ENCODE measurements around the gene IL6ST. TPM values are rescaled to one million over a fixed set of nuclear protein-coding genes. Genes with fewer than 3 reads are reported as not detected.

Gene IL6ST
- total and polyA plus RNA-seq, 2 experiments from 2014 or later = 197 to 242 TPM

GRCh38 chr5:55896238-55896637 lies 98.5 kb downstream of the IL6ST start:
- Histone ChIP-seq H3K4me1 (ENCODE audit: insufficient read depth) (peaks cover 30% of the 10 kb centered on the region), H4K20me1 (ENCODE audit: insufficient read depth) (no peaks in the 10 kb centered on the region), H3K4me3 (no peak overlapping the region), H3K27ac (no peak overlapping the region), H3K27me3 (replicated peaks; ENCODE audit: insufficient read depth) (no peaks in the 10 kb centered on the region), H3K4me2 (ENCODE audit: unreplicated experiment) (no peak overlapping the region), H2AFZ (no peak overlapping the region), H3F3A (ENCODE audit: insufficient read depth) (peaks cover 41% of the 10 kb centered on the region), H3K9ac (no peak overlapping the region), H3K79me2 (ENCODE audit: insufficient read depth) (no peaks in the 10 kb centered on the region), H3K9me3 (ENCODE audit: low read depth) (no peaks in the 10 kb centered on the region), H3K36me3 (ENCODE audit: low read depth) (no peaks in the 10 kb centered on the region), H3K9me2 (ENCODE audit: insufficient read depth) (no peaks in the 10 kb centered on the region)
- WGBS, 2 experiments (ENCODE audit: low coverage in 1 of 2, low lambda C conversion rate in 2 of 2, missing lambda C conversion rate in 2 of 2) = 98 to 100% methylated on average over 1 to 2 of the region's 2 CpGs
- in situ Hi-C loops (cut with MboI) = no loop called here
- DNase-seq = no peak
- TF ChIP-seq EZH2 (IDR thresholded peaks at IDR 0.05; ENCODE audit: insufficient read depth, poor library complexity, severe bottlenecking) (no peak), EZH2phosphoT487 (IDR thresholded peaks at IDR 0.05; ENCODE audit: insufficient read depth, low read depth) (no peak)

- in situ Hi-C loops (cut with MboI) = no loop called here
- H3K9ac ChIP-seq = no peak overlapping the region
- H3K36me3 ChIP-seq (ENCODE audit: low read depth) = no peaks in the 10 kb centered on the region
- WGBS, 2 experiments (ENCODE audit: low coverage in 1 of 2, low lambda C conversion rate in 2 of 2, missing lambda C conversion rate in 2 of 2) = 97 to 100% methylated on average over 3 of the region's 3 CpGs
- no peak overlapping the region for H3K27ac ChIP-seq
- no peak for DNase-seq
- no peaks in the 10 kb centered on the region for H4K20me1 ChIP-seq (ENCODE audit: insufficient read depth)
- H3K4me3 ChIP-seq = no peak overlapping the region
- H3K27me3 ChIP-seq (replicated peaks; ENCODE audit: insufficient read depth) = no peaks in the 10 kb centered on the region
- peaks cover 37% of the 10 kb centered on the region for H3F3A ChIP-seq (ENCODE audit: insufficient read depth)
- H3K79me2 ChIP-seq (ENCODE audit: insufficient read depth) = no peaks in the 10 kb centered on the region
- no peak overlapping the region for H2AFZ ChIP-seq
- H3K4me1 ChIP-seq (ENCODE audit: insufficient read depth) = peaks cover 27% of the 10 kb centered on the region
- no peak for TF ChIP-seq EZH2 (IDR thresholded peaks at IDR 0.05; ENCODE audit: insufficient read depth, poor library complexity, severe bottlenecking)
- no peak for TF ChIP-seq EZH2phosphoT487 (IDR thresholded peaks at IDR 0.05; ENCODE audit: insufficient read depth, low read depth)
- H3K4me2 ChIP-seq (ENCODE audit: unreplicated experiment) = no peak overlapping the region
- no peaks in the 10 kb centered on the region for H3K9me3 ChIP-seq (ENCODE audit: low read depth)
- H3K9me2 ChIP-seq (ENCODE audit: insufficient read depth) = no peaks in the 10 kb centered on the region
Measured at GRCh38 chr5:55895346-55895745, 99.4 kb downstream of the IL6ST start.

- Histone ChIP-seq H3K9ac (no peak overlapping the region), H3K27me3 (replicated peaks; ENCODE audit: insufficient read depth) (no peaks in the 10 kb centered on the region), H3K4me2 (ENCODE audit: unreplicated experiment) (no peak overlapping the region), H3K79me2 (ENCODE audit: insufficient read depth) (no peaks in the 10 kb centered on the region), H3K27ac (no peak overlapping the region), H3K9me2 (ENCODE audit: insufficient read depth) (no peaks in the 10 kb centered on the region), H4K20me1 (ENCODE audit: insufficient read depth) (no peaks in the 10 kb centered on the region), H3K4me3 (no peak overlapping the region), H2AFZ (no peak overlapping the region), H3K36me3 (ENCODE audit: low read depth) (no peaks in the 10 kb centered on the region), H3K9me3 (ENCODE audit: low read depth) (no peaks in the 10 kb centered on the region), H3F3A (ENCODE audit: insufficient read depth) (peaks cover 25% of the 10 kb centered on the region), H3K4me1 (ENCODE audit: insufficient read depth) (peaks cover 15% of the 10 kb centered on the region)
- TF ChIP-seq EZH2 (IDR thresholded peaks at IDR 0.05; ENCODE audit: insufficient read depth, poor library complexity, severe bottlenecking) (no peak), EZH2phosphoT487 (IDR thresholded peaks at IDR 0.05; ENCODE audit: insufficient read depth, low read depth) (no peak)
- no peak for DNase-seq
- 33 to 36% methylated on average over 3 of the region's 3 CpGs for WGBS, 2 experiments (ENCODE audit: low coverage in 1 of 2, low lambda C conversion rate in 2 of 2, missing lambda C conversion rate in 2 of 2)
- in situ Hi-C loops (cut with MboI) = no loop called here
Measured at GRCh38 chr5:55894135-55894534, 100.6 kb downstream of the IL6ST start.

- peaks cover 5% of the 10 kb centered on the region for H3K4me1 ChIP-seq (ENCODE audit: insufficient read depth)
- in situ Hi-C loops (cut with MboI) = no loop called here
Measured at GRCh38 chr5:55892479-55892878, 102.3 kb downstream of the IL6ST start.

GRCh38 chr5:55888205-55888604 lies 106.6 kb downstream of the IL6ST start:
- Histone ChIP-seq H3K4me2 (ENCODE audit: unreplicated experiment) (no peak overlapping the region), H4K20me1 (ENCODE audit: insufficient read depth) (no peaks in the 10 kb centered on the region), H3K79me2 (ENCODE audit: insufficient read depth) (no peaks in the 10 kb centered on the region), H3K9me2 (ENCODE audit: insufficient read depth) (no peaks in the 10 kb centered on the region), H3K4me3 (no peak overlapping the region), H3K36me3 (ENCODE audit: low read depth) (no peaks in the 10 kb centered on the region), H3K9ac (no peak overlapping the region), H2AFZ (no peak overlapping the region), H3K9me3 (ENCODE audit: low read depth) (no peaks in the 10 kb centered on the region), H3F3A (ENCODE audit: insufficient read depth) (no peaks in the 10 kb centered on the region), H3K4me1 (ENCODE audit: insufficient read depth) (no peaks in the 10 kb centered on the region), H3K27ac (no peak overlapping the region), H3K27me3 (replicated peaks; ENCODE audit: insufficient read depth) (no peaks in the 10 kb centered on the region)
- TF ChIP-seq EZH2 (IDR thresholded peaks at IDR 0.05; ENCODE audit: insufficient read depth, poor library complexity, severe bottlenecking) (no peak), EZH2phosphoT487 (IDR thresholded peaks at IDR 0.05; ENCODE audit: insufficient read depth, low read depth) (no peak)
- in situ Hi-C loops (cut with MboI) = no loop called here
- DNase-seq = no peak
- 92 to 95% methylated on average over 5 of the region's 5 CpGs for WGBS, 2 experiments (ENCODE audit: low coverage in 1 of 2, low lambda C conversion rate in 2 of 2, missing lambda C conversion rate in 2 of 2)

More at GRCh38 chr5:55892479-55892878, 102.3 kb downstream of the IL6ST start:
- no peaks in the 10 kb centered on the region for H4K20me1 ChIP-seq (ENCODE audit: insufficient read depth)
- no peaks in the 10 kb centered on the region for H3K27me3 ChIP-seq (replicated peaks; ENCODE audit: insufficient read depth)
- no peak for DNase-seq
- no peak overlapping the region for H3K4me3 ChIP-seq
- H3F3A ChIP-seq (ENCODE audit: insufficient read depth) = peaks cover 17% of the 10 kb centered on the region
- no peaks in the 10 kb centered on the region for H3K9me3 ChIP-seq (ENCODE audit: low read depth)
- TF ChIP-seq EZH2phosphoT487 (IDR thresholded peaks at IDR 0.05; ENCODE audit: insufficient read depth, low read depth) (no peak), EZH2 (IDR thresholded peaks at IDR 0.05; ENCODE audit: insufficient read depth, poor library complexity, severe bottlenecking) (no peak)
- no peak overlapping the region for H3K27ac ChIP-seq
- no peak overlapping the region for H3K4me2 ChIP-seq (ENCODE audit: unreplicated experiment)
- H2AFZ ChIP-seq = no peak overlapping the region
- H3K79me2 ChIP-seq (ENCODE audit: insufficient read depth) = no peaks in the 10 kb centered on the region
- H3K9ac ChIP-seq = no peak overlapping the region
- no peaks in the 10 kb centered on the region for H3K9me2 ChIP-seq (ENCODE audit: insufficient read depth)
- 5 to 8% methylated on average over 2 of the region's 2 CpGs for WGBS, 2 experiments (ENCODE audit: low coverage in 1 of 2, low lambda C conversion rate in 2 of 2, missing lambda C conversion rate in 2 of 2)
- H3K36me3 ChIP-seq (ENCODE audit: low read depth) = no peaks in the 10 kb centered on the region

Measured in GM23248 (cell line).